Stimulated activated CD8-positive, alpha-beta memory T cell treated with anti-CD3 and anti-CD28 coated beads, Interleukin-15, amount 100 ng/mL, for 4 hours (primary cell): ENCODE measurements around the gene DCUN1D2.

Experiments used
- DNase-seq, 2 donors: peaks; one replicate each; pipeline ENCODE4 v3.0.0-alpha.2; 2020; ENCODE audit warnings: low read depth in 2 of 2

Gene DCUN1D2

DNA sequence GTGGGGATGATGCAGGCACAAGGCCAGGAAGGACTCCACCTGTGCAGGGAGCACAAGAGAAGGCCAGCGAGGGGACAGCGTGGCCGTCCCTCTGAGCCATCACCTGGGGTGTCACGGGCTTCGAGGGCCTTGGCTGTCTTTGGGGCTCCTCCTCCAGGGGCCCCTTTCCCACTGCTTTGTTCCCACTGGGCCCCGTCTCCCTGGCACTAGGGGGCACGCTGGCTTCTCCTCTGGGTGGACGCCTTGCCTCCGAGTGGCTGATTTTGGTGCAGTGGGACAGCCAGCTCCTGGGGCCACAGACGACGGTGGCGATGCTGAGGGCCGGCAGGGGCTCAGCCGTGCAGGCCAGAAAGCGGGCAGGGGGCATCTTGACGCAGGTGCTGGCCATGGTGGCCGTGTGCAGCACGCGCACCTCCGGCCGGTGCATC is 83.4 kb downstream of the DCUN1D2 start:
- DNase-seq, result no peak

- DNase-seq, result no peak
Measured at GRCh38 chr13:113406321-113407102, 84.0 kb downstream of the DCUN1D2 start.
